Rectal smooth muscle tissue (tissue), 1 donor: ENCODE data around the gene LDHB.
"Not testable (repeated sequence)": the region's sequence is repeated elsewhere in the genome, so short reads cannot be mapped to it uniquely, and the experiment has no call there.

Source experiments
- H3K27ac ChIP-seq: one replicate; pipeline ENCODE4 v1.7.0; 2013; ENCODE audit warnings: low read depth, low read length, inconsistent platforms
- H3K27me3 ChIP-seq: one replicate; pipeline ENCODE4 v1.7.0; 2013; ENCODE audit warnings: low read length; ENCODE audit not compliant: control insufficient read depth, insufficient read depth
- H3K36me3 ChIP-seq: one replicate; pipeline ENCODE4 v1.7.0; 2013; ENCODE audit warnings: low read length; ENCODE audit not compliant: control insufficient read depth, insufficient read depth
- H3K4me1 ChIP-seq: one replicate; pipeline ENCODE4 v1.7.0; 2013; ENCODE audit warnings: low read length; ENCODE audit not compliant: control insufficient read depth, insufficient read depth
- H3K4me3 ChIP-seq: one replicate; pipeline ENCODE4 v1.7.0; 2013; ENCODE audit warnings: low read length
- H3K9ac ChIP-seq: one replicate; pipeline ENCODE4 v1.7.0; 2013; ENCODE audit warnings: low read length

The LDHB gene

DNA sequence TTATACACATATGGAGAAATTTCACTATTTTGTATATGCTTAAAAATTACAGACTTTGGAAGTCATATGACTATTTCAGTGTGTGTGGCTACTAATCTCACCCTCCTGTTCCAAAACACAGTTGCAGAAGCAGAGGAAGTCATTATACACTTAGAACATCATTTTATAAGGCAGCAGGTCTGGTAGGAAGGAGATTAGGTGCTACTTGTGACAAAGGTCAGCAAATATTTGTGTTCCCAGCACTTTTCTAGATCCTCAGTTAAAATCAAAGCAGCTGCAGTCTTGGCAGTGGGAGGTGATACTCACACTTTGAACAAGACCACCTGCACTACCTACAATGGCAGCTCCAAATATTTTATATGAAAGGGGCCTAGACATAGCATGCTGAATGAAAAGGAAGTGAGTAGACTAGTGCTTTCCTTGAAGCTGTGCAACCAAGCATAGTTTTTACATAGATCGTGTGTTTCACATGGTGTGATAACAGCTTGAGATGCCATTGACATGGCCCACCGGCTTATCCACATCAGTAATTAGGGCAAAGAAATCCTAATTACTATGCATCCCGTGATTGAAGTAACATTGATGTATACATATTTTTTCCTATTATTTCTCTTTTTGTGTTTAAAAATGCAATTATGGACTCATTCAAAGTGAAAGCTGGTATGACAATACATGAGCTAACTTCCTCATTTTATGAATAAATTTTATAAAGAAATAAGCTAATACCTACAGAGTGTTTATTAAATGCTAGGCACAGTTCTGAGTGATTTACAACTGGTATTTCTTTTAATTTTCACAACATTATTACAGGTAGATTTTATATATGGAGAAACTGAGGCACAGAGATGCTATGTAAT is 58.3 kb downstream of the LDHB start:
- Histone ChIP-seq H3K9ac (no peak overlapping the region), H3K27me3 (no peaks in the 10 kb centered on the region), H3K36me3 (no peaks in the 10 kb centered on the region), H3K4me3 (no peak overlapping the region), H3K27ac (no peak overlapping the region), H3K4me1 (no peaks in the 10 kb centered on the region)

DNA sequence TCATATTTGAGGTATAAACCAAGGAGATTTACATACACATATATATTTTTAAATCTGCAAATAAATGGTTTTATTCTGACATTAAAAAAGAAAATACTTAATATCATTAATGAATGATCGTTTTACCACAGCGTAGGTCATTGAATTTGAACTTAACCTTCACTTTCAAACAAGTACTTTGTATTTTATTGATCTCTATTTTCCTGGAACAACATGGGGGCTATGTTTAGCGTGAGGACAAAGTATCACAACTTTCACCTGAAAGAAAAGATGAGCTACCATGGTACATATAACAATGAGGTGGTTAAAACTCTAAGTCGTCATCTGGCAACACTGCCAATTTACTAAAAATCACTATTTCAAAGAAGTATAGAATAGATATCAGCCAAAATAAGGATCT is 59.0 kb downstream of the LDHB start:
- Histone ChIP-seq H3K4me3 (no peak overlapping the region), H3K27me3 (no peaks in the 10 kb centered on the region), H3K36me3 (no peaks in the 10 kb centered on the region), H3K4me1 (no peaks in the 10 kb centered on the region), H3K9ac (no peak overlapping the region), H3K27ac (no peak overlapping the region)

DNA sequence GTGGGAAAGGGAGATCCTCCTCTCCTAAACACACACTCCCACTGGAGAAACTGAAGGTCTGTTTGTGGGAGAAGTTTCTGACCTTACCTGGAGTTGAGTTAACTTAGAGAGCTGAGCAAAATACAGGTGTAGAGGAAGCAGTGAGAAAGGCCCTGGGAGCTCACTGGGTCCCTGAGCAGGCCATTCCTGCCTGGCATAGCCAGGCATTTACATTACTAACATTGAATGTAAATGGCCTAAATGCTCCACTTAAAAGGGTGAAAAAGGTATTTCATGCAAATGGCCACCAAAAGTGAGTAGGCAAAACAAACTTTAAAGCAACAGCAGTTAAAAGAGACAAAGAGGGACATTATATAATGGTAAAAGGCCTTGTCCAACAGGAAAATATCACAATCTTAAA is 62.3 kb downstream of the LDHB start:
- not testable (repeated sequence) for H3K4me1 ChIP-seq, H3K36me3 ChIP-seq, H3K4me3 ChIP-seq, H3K9ac ChIP-seq, H3K27ac ChIP-seq, H3K27me3 ChIP-seq

DNA sequence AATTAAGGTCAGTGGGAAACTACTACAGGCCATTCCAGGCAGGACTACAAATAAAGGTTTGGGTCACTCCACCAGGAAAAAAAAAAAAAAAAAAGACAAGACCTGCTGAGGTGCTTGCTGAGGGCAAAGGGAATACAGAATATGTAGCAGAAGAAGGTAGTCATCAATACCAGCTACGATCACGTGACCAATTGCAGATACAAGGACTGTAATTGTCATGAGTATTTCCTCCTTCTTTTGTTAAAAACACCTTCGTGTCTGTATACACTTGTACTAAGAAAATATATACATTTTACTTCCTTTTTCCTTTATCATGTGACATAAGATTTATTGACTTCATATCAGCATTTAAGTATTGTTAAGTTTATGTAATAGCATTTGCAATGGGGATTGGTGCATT is 72.2 kb downstream of the LDHB start:
- no peak overlapping the region for H3K9ac ChIP-seq
- H3K4me3 ChIP-seq = no peak overlapping the region
- H3K27ac ChIP-seq = no peak overlapping the region
- H3K4me1 ChIP-seq = no peaks in the 10 kb centered on the region
- no peaks in the 10 kb centered on the region for H3K36me3 ChIP-seq
- H3K27me3 ChIP-seq = no peaks in the 10 kb centered on the region
